Liver (tissue), 9 donors: Measurements from ENCODE around the gene CD80. TPM values are rescaled to one million over a fixed set of nuclear protein-coding genes. Genes with fewer than 3 reads are reported as not detected.

Experiments
- DNase-seq: peaks from one replicate; pipeline ENCODE4 v3.0.0-alpha.2; 2017; ENCODE audit warnings: low spot score
- H3K27ac ChIP-seq, 2 donors: one replicate each; pipeline ENCODE4 v1.7.0; 2013; ENCODE audit warnings: inconsistent platforms in 2 of 2, low read length in 2 of 2, control low read depth in 1 of 2, low read depth in 1 of 2, mild to moderate bottlenecking in 1 of 2
- H3K27me3 ChIP-seq, 4 donors: one replicate each; pipeline versions ENCODE4 v1.6.1 to v1.7.0; 2013; ENCODE audit warnings: low read length in 3 of 4, inconsistent platforms in 1 of 4, mild to moderate bottlenecking in 1 of 4, moderate library complexity in 1 of 4; ENCODE audit not compliant: control insufficient read depth in 4 of 4, insufficient read depth in 4 of 4
- H3K36me3 ChIP-seq, 4 donors: one replicate each; pipeline versions ENCODE4 v1.6.1 to v1.7.0; 2013; ENCODE audit warnings: low read length in 3 of 4, mild to moderate bottlenecking in 3 of 4, low read depth in 1 of 4, moderate library complexity in 1 of 4; ENCODE audit not compliant: control insufficient read depth in 4 of 4, insufficient read depth in 3 of 4
- H3K4me1 ChIP-seq, 4 donors: one replicate each; pipeline versions ENCODE4 v1.6.1 to v1.7.0; 2013; ENCODE audit warnings: low read length in 3 of 4, mild to moderate bottlenecking in 3 of 4, moderate library complexity in 1 of 4; ENCODE audit not compliant: control insufficient read depth in 4 of 4, insufficient read depth in 4 of 4
- H3K4me3 ChIP-seq, 3 donors: one replicate each; pipeline versions ENCODE4 v1.6.1 to v1.7.0; 2013; ENCODE audit warnings: low read length in 3 of 3, control low read depth in 1 of 3, low read depth in 1 of 3, mild to moderate bottlenecking in 1 of 3
- H3K9ac ChIP-seq, 2 donors: one replicate each; pipeline ENCODE4 v1.7.0; 2013; ENCODE audit warnings: low read length in 2 of 2, mild to moderate bottlenecking in 2 of 2, moderate library complexity in 2 of 2, control low read depth in 1 of 2, low read depth in 1 of 2
- H3K9me3 ChIP-seq, 4 donors: one replicate each; pipeline versions ENCODE4 v1.6.1 to v1.7.0; 2013; ENCODE audit warnings: low read length in 3 of 4; ENCODE audit not compliant: control insufficient read depth in 4 of 4
- EGR1 ChIP-seq, 2 donors: IDR thresholded peaks; 2 replicates each; pipeline ENCODE4 v1.6.1; 2016 to 2018; ENCODE audit warnings: antibody characterized with exemption in 2 of 2, low read depth in 2 of 2
- FOXA1 ChIP-seq: IDR thresholded peaks from 2 replicates; pipeline ENCODE4 v1.6.1; 2016; ENCODE audit warnings: antibody characterized with exemption
- GABPA ChIP-seq, 2 donors: IDR thresholded peaks in 1 of 2; conservative IDR thresholded peaks in 1 of 2; 2 replicates each; pipeline ENCODE4 v1.6.1; 2016; ENCODE audit warnings: antibody characterized with exemption in 2 of 2, mild to moderate bottlenecking in 1 of 2, moderate library complexity in 1 of 2
- HNF4A ChIP-seq, 2 donors: conservative IDR thresholded peaks; 2 replicates each; pipeline ENCODE4 v1.6.1; 2016; ENCODE audit warnings: antibody characterized with exemption in 2 of 2, mild to moderate bottlenecking in 2 of 2
- JUND ChIP-seq, 2 donors: IDR thresholded peaks; 2 replicates each; pipeline ENCODE4 v1.6.1; 2016; ENCODE audit warnings: antibody characterized with exemption in 2 of 2
- RAD21 ChIP-seq, 2 donors: IDR thresholded peaks; 2 replicates each; pipeline ENCODE4 v1.6.1; 2016; ENCODE audit warnings: antibody characterized with exemption in 2 of 2, mild to moderate bottlenecking in 2 of 2
- RXRA ChIP-seq, 2 donors: IDR thresholded peaks; 2 replicates each; pipeline ENCODE4 v1.6.1; 2017 to 2018; ENCODE audit warnings: antibody characterized with exemption in 2 of 2, mild to moderate bottlenecking in 1 of 2
- SP1 ChIP-seq: IDR thresholded peaks from 2 replicates; pipeline ENCODE4 v1.6.1; 2018; ENCODE audit warnings: antibody characterized with exemption, mild to moderate bottlenecking
- TAF1 ChIP-seq: conservative IDR thresholded peaks from 2 replicates; pipeline ENCODE4 v1.6.1; 2016; ENCODE audit warnings: antibody characterized with exemption, mild to moderate bottlenecking
- YY1 ChIP-seq: IDR thresholded peaks from 2 replicates; pipeline ENCODE4 v1.6.1; 2016; ENCODE audit warnings: antibody characterized with exemption, mild to moderate bottlenecking
- WGBS: extraction: QIAGEN DNeasy Blood & Tissue Kit; methylation state at CpG from one replicate; pipeline ENCODE4 v1.1.7; 2013; 5-methylcytosine and 5-hydroxymethylcytosine counted together
- polyA plus RNA-seq, 2 donors: library from polyadenylated mRNA; stranded (reverse) in 1 of 2; unstranded in 1 of 2; fragments of 200-250 nt in 1 of 2; fragments of >200 nt in 1 of 2; fragmentation: Nextera tagmentation in 1 of 2; extraction: Ambion mirVana in 1 of 2; gene quantifications; one replicate each; pipeline versions ENCODE4 v1.2.1 to v1.2.3, GENCODE V29; 2013 to 2015
- total RNA-seq, 2 donors: library from RNA; depleted of rRNA; stranded (reverse); fragments of >200 nt; gene quantifications; one replicate each; pipeline ENCODE4 v1.2.3, GENCODE V29; 2014
- TF ChIP-seq, protein P1 (sequence below): IDR thresholded peaks from 2 replicates; pipeline ENCODE4 v1.6.1; 2016; ENCODE audit warnings: antibody characterized with exemption
- TF ChIP-seq, protein P2 (sequence below): fragments of 150-350 bp; IDR thresholded peaks from 2 replicates; pipeline ENCODE4 v1.5.1; 2017; ENCODE audit warnings: improper control_type of control experiment, low read depth, low read length; ENCODE audit not compliant: missing input control
- TF ChIP-seq, protein P3 (sequence below): IDR thresholded peaks from 2 replicates; pipeline ENCODE4 v1.6.1; 2016; ENCODE audit warnings: antibody characterized with exemption
- TF ChIP-seq, protein P4 (sequence below): IDR thresholded peaks from 2 replicates; pipeline ENCODE4 v1.6.1; 2016; ENCODE audit warnings: antibody characterized with exemption, mild to moderate bottlenecking
- TF ChIP-seq, protein P5 (sequence below): IDR thresholded peaks from 2 replicates; pipeline ENCODE4 v1.6.1; 2016; ENCODE audit warnings: antibody characterized with exemption
- donor health status: healthy.
- donor health status: healthy.
- donor health status: healthy.
- donor health status: healthy.
- donor health status: healthy.

Gene CD80
- total and polyA plus RNA-seq, 4 donors: 0.21 to 1.5 (median 0.61) TPM

DNA sequence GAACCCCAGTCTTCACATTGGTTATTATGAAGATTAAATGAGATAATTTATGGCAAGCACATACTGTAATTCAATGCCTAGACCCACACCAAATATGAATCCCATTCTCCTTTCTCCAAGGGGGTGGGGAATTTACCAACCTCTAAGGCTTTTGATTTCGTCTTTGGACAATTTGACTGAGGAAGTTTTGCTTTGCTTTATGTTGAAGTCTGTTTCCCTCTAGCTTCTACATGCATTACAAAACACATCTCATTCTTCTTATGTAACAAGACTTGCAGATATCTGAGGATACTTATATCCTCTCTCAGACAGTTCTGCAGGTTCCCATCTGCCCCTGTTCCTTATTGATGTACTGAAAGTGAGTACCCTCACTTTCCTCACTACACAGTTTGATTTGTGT, 12.2 kb downstream of the CD80 start:
- no peak overlapping the region for H3K9ac ChIP-seq
- no peak overlapping the region for H3K4me3 ChIP-seq
- TF ChIP-seq YY1 (no peak), SP1 (no peak), FOXA1 (no peak), HNF4A (conservative IDR thresholded peaks at IDR 0.05) (no peak), RXRA (IDR thresholded peaks at IDR 0.05) (no peak)
- TF ChIP-seq, protein P1, sequence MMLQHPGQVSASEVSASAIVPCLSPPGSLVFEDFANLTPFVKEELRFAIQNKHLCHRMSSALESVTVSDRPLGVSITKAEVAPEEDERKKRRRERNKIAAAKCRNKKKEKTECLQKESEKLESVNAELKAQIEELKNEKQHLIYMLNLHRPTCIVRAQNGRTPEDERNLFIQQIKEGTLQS: no peak
- TF ChIP-seq, protein P2, sequence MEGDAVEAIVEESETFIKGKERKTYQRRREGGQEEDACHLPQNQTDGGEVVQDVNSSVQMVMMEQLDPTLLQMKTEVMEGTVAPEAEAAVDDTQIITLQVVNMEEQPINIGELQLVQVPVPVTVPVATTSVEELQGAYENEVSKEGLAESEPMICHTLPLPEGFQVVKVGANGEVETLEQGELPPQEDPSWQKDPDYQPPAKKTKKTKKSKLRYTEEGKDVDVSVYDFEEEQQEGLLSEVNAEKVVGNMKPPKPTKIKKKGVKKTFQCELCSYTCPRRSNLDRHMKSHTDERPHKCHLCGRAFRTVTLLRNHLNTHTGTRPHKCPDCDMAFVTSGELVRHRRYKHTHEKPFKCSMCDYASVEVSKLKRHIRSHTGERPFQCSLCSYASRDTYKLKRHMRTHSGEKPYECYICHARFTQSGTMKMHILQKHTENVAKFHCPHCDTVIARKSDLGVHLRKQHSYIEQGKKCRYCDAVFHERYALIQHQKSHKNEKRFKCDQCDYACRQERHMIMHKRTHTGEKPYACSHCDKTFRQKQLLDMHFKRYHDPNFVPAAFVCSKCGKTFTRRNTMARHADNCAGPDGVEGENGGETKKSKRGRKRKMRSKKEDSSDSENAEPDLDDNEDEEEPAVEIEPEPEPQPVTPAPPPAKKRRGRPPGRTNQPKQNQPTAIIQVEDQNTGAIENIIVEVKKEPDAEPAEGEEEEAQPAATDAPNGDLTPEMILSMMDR: no peak
- TF ChIP-seq, protein P3, sequence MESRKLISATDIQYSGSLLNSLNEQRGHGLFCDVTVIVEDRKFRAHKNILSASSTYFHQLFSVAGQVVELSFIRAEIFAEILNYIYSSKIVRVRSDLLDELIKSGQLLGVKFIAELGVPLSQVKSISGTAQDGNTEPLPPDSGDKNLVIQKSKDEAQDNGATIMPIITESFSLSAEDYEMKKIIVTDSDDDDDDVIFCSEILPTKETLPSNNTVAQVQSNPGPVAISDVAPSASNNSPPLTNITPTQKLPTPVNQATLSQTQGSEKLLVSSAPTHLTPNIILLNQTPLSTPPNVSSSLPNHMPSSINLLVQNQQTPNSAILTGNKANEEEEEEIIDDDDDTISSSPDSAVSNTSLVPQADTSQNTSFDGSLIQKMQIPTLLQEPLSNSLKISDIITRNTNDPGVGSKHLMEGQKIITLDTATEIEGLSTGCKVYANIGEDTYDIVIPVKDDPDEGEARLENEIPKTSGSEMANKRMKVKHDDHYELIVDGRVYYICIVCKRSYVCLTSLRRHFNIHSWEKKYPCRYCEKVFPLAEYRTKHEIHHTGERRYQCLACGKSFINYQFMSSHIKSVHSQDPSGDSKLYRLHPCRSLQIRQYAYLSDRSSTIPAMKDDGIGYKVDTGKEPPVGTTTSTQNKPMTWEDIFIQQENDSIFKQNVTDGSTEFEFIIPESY: no peak
- TF ChIP-seq, protein P4, sequence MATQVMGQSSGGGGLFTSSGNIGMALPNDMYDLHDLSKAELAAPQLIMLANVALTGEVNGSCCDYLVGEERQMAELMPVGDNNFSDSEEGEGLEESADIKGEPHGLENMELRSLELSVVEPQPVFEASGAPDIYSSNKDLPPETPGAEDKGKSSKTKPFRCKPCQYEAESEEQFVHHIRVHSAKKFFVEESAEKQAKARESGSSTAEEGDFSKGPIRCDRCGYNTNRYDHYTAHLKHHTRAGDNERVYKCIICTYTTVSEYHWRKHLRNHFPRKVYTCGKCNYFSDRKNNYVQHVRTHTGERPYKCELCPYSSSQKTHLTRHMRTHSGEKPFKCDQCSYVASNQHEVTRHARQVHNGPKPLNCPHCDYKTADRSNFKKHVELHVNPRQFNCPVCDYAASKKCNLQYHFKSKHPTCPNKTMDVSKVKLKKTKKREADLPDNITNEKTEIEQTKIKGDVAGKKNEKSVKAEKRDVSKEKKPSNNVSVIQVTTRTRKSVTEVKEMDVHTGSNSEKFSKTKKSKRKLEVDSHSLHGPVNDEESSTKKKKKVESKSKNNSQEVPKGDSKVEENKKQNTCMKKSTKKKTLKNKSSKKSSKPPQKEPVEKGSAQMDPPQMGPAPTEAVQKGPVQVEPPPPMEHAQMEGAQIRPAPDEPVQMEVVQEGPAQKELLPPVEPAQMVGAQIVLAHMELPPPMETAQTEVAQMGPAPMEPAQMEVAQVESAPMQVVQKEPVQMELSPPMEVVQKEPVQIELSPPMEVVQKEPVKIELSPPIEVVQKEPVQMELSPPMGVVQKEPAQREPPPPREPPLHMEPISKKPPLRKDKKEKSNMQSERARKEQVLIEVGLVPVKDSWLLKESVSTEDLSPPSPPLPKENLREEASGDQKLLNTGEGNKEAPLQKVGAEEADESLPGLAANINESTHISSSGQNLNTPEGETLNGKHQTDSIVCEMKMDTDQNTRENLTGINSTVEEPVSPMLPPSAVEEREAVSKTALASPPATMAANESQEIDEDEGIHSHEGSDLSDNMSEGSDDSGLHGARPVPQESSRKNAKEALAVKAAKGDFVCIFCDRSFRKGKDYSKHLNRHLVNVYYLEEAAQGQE: no peak
- 87% methylated on average over 1 of the region's 1 CpG for WGBS
- H3K36me3 ChIP-seq: no peaks in the 10 kb centered on the region
- H3K27me3 ChIP-seq: no peaks in the 10 kb centered on the region
- no peak for DNase-seq
- H3K9me3 ChIP-seq: no peaks in the 10 kb centered on the region
- H3K27ac ChIP-seq: no peak overlapping the region
- no peaks in the 10 kb centered on the region for H3K4me1 ChIP-seq

DNA sequence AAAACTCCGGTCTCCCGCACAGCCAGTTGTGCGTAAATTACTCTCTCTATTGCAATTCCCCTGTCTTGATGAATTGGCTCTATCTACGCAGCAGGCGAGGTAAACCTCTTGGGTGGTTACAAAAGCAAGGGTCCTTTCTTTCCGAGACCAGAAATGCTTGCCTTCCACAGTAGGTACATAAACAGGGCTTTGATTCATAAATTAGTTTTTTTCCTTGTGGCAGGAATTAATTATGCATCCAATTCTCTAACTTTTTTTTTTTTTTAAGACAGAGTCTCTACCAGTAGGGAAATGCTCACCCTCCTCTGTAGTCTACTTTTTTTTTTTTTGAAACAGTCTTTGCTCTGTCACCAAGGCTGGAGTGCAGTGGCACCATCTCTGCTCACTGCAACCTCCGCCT, 16.3 kb downstream of the CD80 start:
- Histone ChIP-seq H3K4me1 (no peaks in the 10 kb centered on the region), H3K9ac (no peak overlapping the region), H3K9me3 (no peaks in the 10 kb centered on the region), H3K27me3 (no peaks in the 10 kb centered on the region), H3K4me3 (no peak overlapping the region), H3K27ac (no peak overlapping the region), H3K36me3 (no peaks in the 10 kb centered on the region)
- 96% methylated on average over 7 of the region's 7 CpGs for WGBS
- DNase-seq: no peak
- TF ChIP-seq RAD21 (IDR thresholded peaks at IDR 0.05): no peak
- TF ChIP-seq, protein P2: no peak
- TF ChIP-seq JUND (IDR thresholded peaks at IDR 0.05): no peak
- TF ChIP-seq GABPA (IDR thresholded peaks at IDR 0.05 in 1 of 2, conservative IDR thresholded peaks at IDR 0.05 in 1 of 2): no peak
- TF ChIP-seq, protein P5, sequence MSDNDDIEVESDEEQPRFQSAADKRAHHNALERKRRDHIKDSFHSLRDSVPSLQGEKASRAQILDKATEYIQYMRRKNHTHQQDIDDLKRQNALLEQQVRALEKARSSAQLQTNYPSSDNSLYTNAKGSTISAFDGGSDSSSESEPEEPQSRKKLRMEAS: no peak
- TF ChIP-seq, protein P3: no peak
- TF ChIP-seq FOXA1: no peak
- TF ChIP-seq, protein P4: no peak
- TF ChIP-seq EGR1 (IDR thresholded peaks at IDR 0.05; ENCODE audit: low read depth in 2 of 2): no peak
- TF ChIP-seq RXRA (IDR thresholded peaks at IDR 0.05): no peak
- no peak for TF ChIP-seq HNF4A (conservative IDR thresholded peaks at IDR 0.05)
- TF ChIP-seq YY1: no peak
- no peak for TF ChIP-seq TAF1
